ENCODE results near the gene PIN4. TPM values are rescaled to one million over a fixed set of nuclear protein-coding genes. Genes with fewer than 3 reads are reported as not detected.

PIN4 gene
- total and polyA plus RNA-seq, 10 of the 15 experiments (the other 5 are each of a cell fraction or from before 2014, with no cell fraction given): 8.2 to 53.6 (median 33.9) TPM

DNA sequence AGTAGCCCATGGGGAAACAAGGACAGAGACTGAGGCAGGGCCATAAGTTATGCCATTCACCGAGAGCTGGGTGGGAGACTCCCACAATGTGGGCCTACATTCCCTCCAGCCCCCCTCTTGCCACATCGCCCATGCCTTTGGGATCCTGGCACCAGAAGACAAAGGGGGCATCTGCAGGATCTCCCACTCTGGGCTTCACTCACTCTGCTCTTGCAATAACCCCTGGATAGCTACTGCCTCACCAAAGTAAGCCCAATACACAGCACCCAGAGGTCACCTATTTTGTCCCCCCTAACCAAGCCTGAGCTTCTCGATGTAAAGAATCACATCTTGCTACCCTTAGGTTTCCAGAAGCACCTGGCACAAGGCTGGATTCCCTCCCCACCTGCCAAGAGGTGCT lies 49.1 kb upstream of the PIN4 start:
- no peak for ATAC-seq
- CTCF ChIA-PET: interaction anchor here (1.9 kb wide), 1 partner anchor 133 kb away, joined by 5 read pairs; no protein-coding TSS in a partner anchor
- TF ChIP-seq TBL1XR1 (IDR thresholded peaks at IDR 0.05; ENCODE audit: low read depth, low read length) (no peak), WRNIP1 (IDR thresholded peaks at IDR 0.05; ENCODE audit: borderline replicate concordance, low read depth, low read length) (no peak), RUNX3 (IDR thresholded peaks at IDR 0.05; ENCODE audit: low read length) (no peak), SREBF1 (IDR thresholded peaks at IDR 0.05; ENCODE audit: low read length) (no peak), HDAC2 (IDR thresholded peaks at IDR 0.05) (no peak), EP300 (IDR thresholded peaks at IDR 0.05; ENCODE audit: borderline replicate concordance in 1 of 2, control insufficient read depth in 1 of 2, low read depth in 2 of 2, low read length in 2 of 2) (no peak), BMI1 (IDR thresholded peaks at IDR 0.05; ENCODE audit: borderline replicate concordance) (no peak)
- TF ChIP-seq, protein P1, sequence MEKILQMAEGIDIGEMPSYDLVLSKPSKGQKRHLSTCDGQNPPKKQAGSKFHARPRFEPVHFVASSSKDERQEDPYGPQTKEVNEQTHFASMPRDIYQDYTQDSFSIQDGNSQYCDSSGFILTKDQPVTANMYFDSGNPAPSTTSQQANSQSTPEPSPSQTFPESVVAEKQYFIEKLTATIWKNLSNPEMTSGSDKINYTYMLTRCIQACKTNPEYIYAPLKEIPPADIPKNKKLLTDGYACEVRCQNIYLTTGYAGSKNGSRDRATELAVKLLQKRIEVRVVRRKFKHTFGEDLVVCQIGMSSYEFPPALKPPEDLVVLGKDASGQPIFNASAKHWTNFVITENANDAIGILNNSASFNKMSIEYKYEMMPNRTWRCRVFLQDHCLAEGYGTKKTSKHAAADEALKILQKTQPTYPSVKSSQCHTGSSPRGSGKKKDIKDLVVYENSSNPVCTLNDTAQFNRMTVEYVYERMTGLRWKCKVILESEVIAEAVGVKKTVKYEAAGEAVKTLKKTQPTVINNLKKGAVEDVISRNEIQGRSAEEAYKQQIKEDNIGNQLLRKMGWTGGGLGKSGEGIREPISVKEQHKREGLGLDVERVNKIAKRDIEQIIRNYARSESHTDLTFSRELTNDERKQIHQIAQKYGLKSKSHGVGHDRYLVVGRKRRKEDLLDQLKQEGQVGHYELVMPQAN (conservative IDR thresholded peaks at IDR 0.05): no peak
- SMC1A ChIA-PET (ENCODE audit: uncharacterized antibody, unreplicated experiment): no interaction called here
- RAD21 ChIA-PET (ENCODE audit: unreplicated experiment): no interaction called here
- no peaks in the 10 kb centered on the region for H3K79me2 ChIP-seq (ENCODE audit: control insufficient read depth, insufficient read depth, low read length)
- no TSS peak for BruUV-seq (replicated peaks)
- no peak for DNase-seq (ENCODE audit: low read depth, low spot score)
- in situ Hi-C loops (cut with MboI): no loop called here
- H3K27me3 ChIP-seq (replicated peaks in 1 of 2; ENCODE audit: control insufficient read depth in 2 of 2, insufficient read depth in 2 of 2, low read length in 1 of 2): peaks cover 0 to 8% of the 10 kb centered on the region in 2 experiments; a peak in 3 of 4 replicates
- no peak for FAIRE-seq
- POLR2A ChIA-PET: no interaction called here
- H3K4me1 ChIP-seq (ENCODE audit: control insufficient read depth, insufficient read depth, low read length): no peaks in the 10 kb centered on the region
- H3K4me3 ChIP-seq: no peak overlapping the region
- H3K36me3 ChIP-seq (ENCODE audit: control insufficient read depth in 2 of 2, insufficient read depth in 2 of 2, low read length in 1 of 2): no peaks in the 10 kb centered on the region
- H3K4me2 ChIP-seq (ENCODE audit: control insufficient read depth, insufficient read depth): no peak overlapping the region
- intact Hi-C loops (cut with micrococcal nuclease; ENCODE audit: unreplicated experiment): no loop called here
- no peak overlapping the region for H3K9ac ChIP-seq (ENCODE audit: control insufficient read depth, insufficient read depth, low read length)
- 51% methylated on average over 3 of the region's 3 CpGs for WGBS (ENCODE audit: insufficient coverage, insufficient replicate concordance, low lambda C conversion rate, missing lambda C conversion rate)
- no peak overlapping the region for H2AFZ ChIP-seq (ENCODE audit: control insufficient read depth, low read depth, low read length)
- no peaks in the 10 kb centered on the region; the same call in 2 of the 3 replicates for H3K9me3 ChIP-seq (replicated peaks; ENCODE audit: control insufficient read depth, insufficient read depth, low read length)
- no peaks in the 10 kb centered on the region for H4K20me1 ChIP-seq (ENCODE audit: control insufficient read depth, insufficient read depth)
- no peak overlapping the region for H3K27ac ChIP-seq (ENCODE audit: control insufficient read depth, insufficient read depth)

All from GM12878 (cell line).